Ishikawa (cell line): ENCODE measurements around the gene BMP6.

Experiments
- CEBPB ChIP-seq: IDR thresholded peaks from 2 replicates; pipeline ENCODE4 v1.6.1; 2012
- CREB1 ChIP-seq: IDR thresholded peaks from 2 replicates; pipeline ENCODE4 v1.6.1; 2012; ENCODE audit warnings: low read depth
- EGR1 ChIP-seq: IDR thresholded peaks from 2 replicates; pipeline ENCODE4 v1.6.1; 2012
- EP300 ChIP-seq: IDR thresholded peaks from 2 replicates; pipeline ENCODE4 v1.6.1; 2012; ENCODE audit warnings: borderline replicate concordance
- FOXM1 ChIP-seq: IDR thresholded peaks from 2 replicates; pipeline ENCODE4 v1.6.1; 2012; ENCODE audit warnings: low read depth, borderline replicate concordance
- NFIC ChIP-seq: IDR thresholded peaks from 2 replicates; pipeline ENCODE4 v1.6.1; 2012
- RAD21 ChIP-seq: IDR thresholded peaks from 2 replicates; pipeline ENCODE4 v1.6.1; 2012; ENCODE audit warnings: low read depth
- REST ChIP-seq: IDR thresholded peaks from 2 replicates; pipeline ENCODE4 v1.6.1; 2012; ENCODE audit warnings: low read depth, mild to moderate bottlenecking
- TAF1 ChIP-seq: IDR thresholded peaks from 2 replicates; pipeline ENCODE4 v1.6.1; 2012; ENCODE audit warnings: low read depth, mild to moderate bottlenecking
- TCF12 ChIP-seq: IDR thresholded peaks from 2 replicates; pipeline ENCODE4 v1.6.1; 2012; ENCODE audit warnings: low read depth
- TEAD4 ChIP-seq: IDR thresholded peaks from 2 replicates; pipeline ENCODE4 v1.6.1; 2012
- USF1 ChIP-seq: IDR thresholded peaks from 2 replicates; pipeline ENCODE4 v1.6.1; 2012
- YY1 ChIP-seq: IDR thresholded peaks from 2 replicates; pipeline ENCODE4 v1.6.1; 2012; ENCODE audit warnings: low read depth
- ZBTB7A ChIP-seq: IDR thresholded peaks from 2 replicates; pipeline ENCODE4 v1.6.1; 2012; ENCODE audit warnings: low read depth
- TF ChIP-seq, protein P1 (sequence below): IDR thresholded peaks from 2 replicates; pipeline ENCODE4 v1.6.1; 2012

The BMP6 gene

DNA sequence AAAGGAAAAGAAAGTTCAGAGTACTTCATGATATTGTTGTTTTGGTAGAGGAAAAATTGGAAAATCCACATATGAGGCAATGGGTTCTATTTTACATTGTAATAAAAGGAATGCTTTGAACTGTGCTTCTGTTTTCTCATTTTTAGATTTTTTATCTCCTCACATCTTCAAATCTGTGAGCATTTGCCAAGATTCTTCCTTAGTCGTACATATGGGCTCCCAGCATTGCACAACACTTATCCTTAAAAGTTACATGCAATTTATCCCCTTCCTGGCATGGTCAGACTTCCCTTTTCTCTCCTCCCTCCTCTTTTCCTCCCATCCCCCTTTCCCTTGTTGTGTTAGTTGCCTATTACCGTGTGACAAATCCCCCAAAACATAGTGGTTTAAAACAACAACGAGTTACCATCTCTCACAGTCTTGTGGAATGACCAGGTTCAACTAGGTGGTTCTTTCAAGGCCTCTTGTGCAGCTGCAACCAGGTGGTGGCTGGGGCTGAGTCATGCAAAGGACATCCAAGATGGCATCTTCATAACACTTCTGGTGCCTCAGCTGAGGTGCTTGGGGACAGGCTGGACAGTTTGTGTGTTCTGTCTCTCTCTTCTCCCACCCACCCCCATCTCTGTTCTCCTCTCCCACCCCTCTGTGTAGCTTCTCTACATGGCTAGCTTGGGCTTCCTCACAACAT lies 116.0 kb downstream of the BMP6 start:
- no peak for TF ChIP-seq REST

DNA sequence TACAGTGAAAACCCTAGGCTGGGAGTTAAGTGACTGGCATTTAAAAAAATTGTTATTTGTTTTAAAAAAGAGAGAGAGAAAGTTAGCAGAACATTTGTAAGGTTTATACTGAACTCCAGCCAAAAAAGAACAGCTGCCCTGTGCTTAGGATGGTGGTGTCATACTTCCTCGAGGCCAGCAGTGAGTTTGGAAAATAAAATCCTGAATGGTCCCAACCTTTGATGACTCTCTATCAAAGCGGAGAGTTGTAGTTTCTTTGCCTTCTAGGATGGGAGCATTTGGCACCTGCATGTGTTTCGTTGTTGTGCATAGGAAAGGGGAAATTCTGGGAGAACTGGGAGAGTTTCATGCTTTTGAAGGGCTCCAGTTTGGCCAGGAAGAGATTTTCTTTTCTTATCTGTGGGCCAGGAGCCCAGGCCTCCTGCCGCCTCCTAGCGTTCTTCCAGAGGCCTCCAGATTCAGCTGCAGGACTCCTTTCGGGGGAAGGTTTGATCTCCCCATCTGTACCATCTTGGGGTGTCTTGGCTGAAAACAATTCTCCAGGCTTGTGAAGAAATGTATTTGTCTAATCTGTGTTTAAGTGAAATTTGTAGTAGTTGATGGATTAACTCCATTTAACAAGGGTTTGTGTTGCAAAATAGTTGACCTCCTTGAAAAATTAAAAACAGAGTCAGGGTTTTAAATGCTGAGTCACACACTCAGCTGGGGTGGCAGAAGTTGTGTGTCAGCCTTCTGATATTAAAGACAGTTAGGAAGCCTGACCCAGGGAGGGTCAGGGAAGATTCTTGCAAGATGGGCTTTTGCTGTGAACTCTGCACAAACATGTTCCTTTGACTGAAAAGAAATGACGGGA lies 121.3 kb downstream of the BMP6 start:
- TF ChIP-seq NFIC (no peak), CEBPB (no peak)

GRCh38 chr6:7848229-7848628 lies 122.3 kb downstream of the BMP6 start:
- TF ChIP-seq ZBTB7A (no peak), TCF12 (no peak), TAF1 (no peak), REST (no peak)

DNA sequence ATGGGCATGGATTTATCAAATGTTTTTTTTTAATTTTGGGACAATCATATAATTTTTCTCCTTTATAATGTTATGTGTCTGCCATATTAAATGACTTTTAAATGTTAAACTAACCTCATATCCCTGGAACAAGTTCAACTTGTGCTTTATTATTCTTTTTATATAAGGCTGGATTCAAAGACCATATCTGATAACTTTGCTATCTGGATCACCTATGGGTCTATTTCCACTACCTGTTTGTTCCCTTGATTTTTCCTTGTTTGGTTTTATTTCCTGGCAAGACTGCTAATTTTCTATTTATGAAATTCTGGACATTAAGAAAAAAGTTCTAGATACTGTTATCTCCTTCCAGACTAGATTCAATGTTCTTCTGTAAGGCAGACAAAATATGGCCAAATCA lies 125.9 kb downstream of the BMP6 start:
- TF ChIP-seq, protein P1, sequence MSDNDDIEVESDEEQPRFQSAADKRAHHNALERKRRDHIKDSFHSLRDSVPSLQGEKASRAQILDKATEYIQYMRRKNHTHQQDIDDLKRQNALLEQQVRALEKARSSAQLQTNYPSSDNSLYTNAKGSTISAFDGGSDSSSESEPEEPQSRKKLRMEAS = no peak
- TF ChIP-seq CEBPB (no peak), TEAD4 (no peak), TCF12 (no peak), ZBTB7A (no peak), REST (no peak), TAF1 (no peak), USF1 (no peak), RAD21 (no peak), FOXM1 (no peak), CREB1 (no peak), NFIC (no peak), EGR1 (no peak), EP300 (no peak), YY1 (no peak)

DNA sequence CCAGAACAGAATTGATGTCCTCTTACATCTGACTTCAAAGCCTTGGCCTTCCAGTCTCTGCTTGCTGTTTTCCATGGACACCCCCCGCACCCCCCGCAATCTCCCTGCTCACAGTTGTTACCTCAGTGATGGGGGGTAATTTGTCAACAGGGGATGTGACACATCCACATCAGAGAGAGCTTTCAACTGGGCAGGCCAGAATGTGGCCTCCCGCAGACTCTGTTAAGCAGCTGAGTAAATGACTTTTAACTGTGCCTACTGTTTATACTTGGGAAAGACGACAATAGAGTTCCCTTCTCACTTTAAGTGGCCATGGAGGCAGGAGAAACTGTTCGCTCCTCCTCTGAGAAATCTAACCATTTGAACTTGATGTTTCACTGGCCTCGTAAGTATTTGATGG lies 133.7 kb downstream of the BMP6 start:
- TF ChIP-seq USF1 = no peak
- no peak for TF ChIP-seq TAF1

GRCh38 chr6:7865781-7866180 lies 139.9 kb downstream of the BMP6 start:
- no peak for TF ChIP-seq NFIC
- no peak for TF ChIP-seq CEBPB
- no peak for TF ChIP-seq CREB1
- no peak for TF ChIP-seq USF1
- no peak for TF ChIP-seq EP300
- no peak for TF ChIP-seq YY1
- no peak for TF ChIP-seq TAF1
- TF ChIP-seq, protein P1 = no peak
- TF ChIP-seq TCF12 = no peak
- TF ChIP-seq TEAD4 = no peak
